Esophagus muscularis mucosa (tissue), 4 donors: ENCODE results near the gene COL27A1. TPM values are rescaled to one million over a fixed set of nuclear protein-coding genes. Genes with fewer than 3 reads are reported as not detected.

ENCODE experiments used
- DNase-seq: peaks from one replicate; pipeline ENCODE4 v3.0.0-alpha.2; 2017; ENCODE audit errors: extremely low spot score
- H3K27ac ChIP-seq, 4 donors: fragments of 200-600 bp; sonication (generic); replicated peaks in 1 of 4; 1 replicate in 3 of 4; 2 replicates in 1 of 4; pipeline ENCODE4 v1.5.1; 2016 to 2019; ENCODE audit warnings: mild to moderate bottlenecking in 1 of 4
- H3K27me3 ChIP-seq, 4 donors: fragments of 200-600 bp; sonication (generic); one replicate each; pipeline versions ENCODE4 v1.5.1 to v1.6.0; 2016 to 2019
- H3K36me3 ChIP-seq, 4 donors: fragments of 200-600 bp; sonication (generic); one replicate each; pipeline ENCODE4 v1.5.1; 2016 to 2019
- H3K4me1 ChIP-seq, 4 donors: fragments of 200-600 bp; sonication (generic); one replicate each; pipeline ENCODE4 v1.5.1; 2016 to 2019
- H3K4me3 ChIP-seq, 4 donors: fragments of 200-600 bp; sonication (generic); 1 replicate in 2 of 4; 2 replicates in 2 of 4; pipeline ENCODE4 v1.5.1; 2016 to 2019; ENCODE audit warnings: mild to moderate bottlenecking in 4 of 4, moderate library complexity in 1 of 4
- H3K9me3 ChIP-seq, 4 donors: fragments of 200-600 bp; sonication (generic); 1 replicate in 3 of 4; 2 replicates in 1 of 4; pipeline ENCODE4 v1.5.1; 2016 to 2019
- EP300 ChIP-seq: sonication (generic); formaldehyde crosslinking; IDR thresholded peaks from one replicate; pipeline ENCODE4 v1.6.1; 2017; ENCODE audit warnings: antibody characterized with exemption
- POLR2A ChIP-seq: fragments of 450-650 bp; IDR thresholded peaks from one replicate; pipeline ENCODE4 v1.6.1; 2017; ENCODE audit warnings: antibody characterized with exemption, moderate library complexity, mild to moderate bottlenecking, low read depth
- POLR2AphosphoS5 ChIP-seq, 2 donors: sonication (generic); formaldehyde crosslinking; IDR thresholded peaks; one replicate each; pipeline ENCODE4 v1.6.1; 2017; ENCODE audit warnings: antibody characterized with exemption in 2 of 2
- WGBS: methylation state at CpG from one replicate; pipeline ENCODE4 v1.1.5; 2018; 5-methylcytosine and 5-hydroxymethylcytosine counted together
- intact Hi-C: fragments of 100-400 bp; cut with DNase I; formaldehyde crosslinking; loops from one replicate; pipeline ENCODE4 v1.15.1; 2023
- total RNA-seq, 4 donors: library from RNA; depleted of rRNA; stranded (reverse); fragments of >200 nt; gene quantifications; one replicate each; pipeline versions ENCODE4 v1.1.0 to v1.2.1, GENCODE V29; 2016
- TF ChIP-seq, protein P1 (sequence below), 3 experiments: fragments of 200-600 bp in 2 of 3; fragments of 450-650 bp in 1 of 3; sonication (generic) in 2 of 3; IDR thresholded peaks; one replicate each; pipeline ENCODE4 v1.5.1; 2017 to 2019; ENCODE audit warnings: antibody characterized with exemption in 3 of 3, mild to moderate bottlenecking in 2 of 3, moderate library complexity in 1 of 3

COL27A1 gene
- total RNA-seq, 4 donors from 2014 or later: 1.8 to 3.3 (median 2.7) TPM

DNA sequence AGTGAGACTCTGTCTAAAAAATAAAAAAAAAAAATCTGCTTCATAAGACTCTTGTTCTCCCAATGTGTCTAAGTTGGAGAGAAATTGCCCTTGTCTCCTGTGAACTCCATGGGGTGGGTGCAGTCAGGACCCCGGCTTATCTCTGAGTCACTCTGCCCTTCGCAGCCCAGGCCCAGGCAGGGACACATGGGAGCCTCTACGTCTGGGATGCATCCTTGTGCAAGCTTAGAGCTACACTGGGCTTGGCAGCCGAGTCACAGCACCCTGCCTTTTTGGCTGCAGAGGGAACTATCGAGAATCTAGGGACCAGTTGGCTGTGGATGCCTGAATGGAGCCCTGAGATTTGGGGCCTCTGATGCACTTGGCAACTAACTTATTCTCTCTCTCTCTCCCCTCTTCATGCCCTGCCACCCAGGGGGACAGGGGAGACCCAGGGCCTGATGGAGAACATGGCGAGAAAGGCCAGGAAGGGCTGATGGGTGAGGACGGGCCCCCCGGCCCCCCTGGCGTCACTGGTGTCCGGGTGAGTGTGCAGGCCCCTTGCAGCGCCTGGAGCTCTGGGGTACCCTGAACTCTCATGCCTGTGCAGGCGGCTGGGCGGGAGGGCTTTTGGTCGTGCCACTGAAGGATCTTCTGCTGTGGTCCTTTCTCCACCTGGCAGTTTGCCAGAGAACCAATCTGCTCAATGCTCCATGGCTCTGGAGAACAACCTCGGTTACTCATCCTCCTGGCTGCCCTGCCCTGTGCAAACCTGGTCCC is 120.1 kb downstream of the COL27A1 start:
- H3K36me3 ChIP-seq: peaks cover 0 to 3% (median 0%) of the 10 kb centered on the region in 4 donors
- no peak for TF ChIP-seq EP300
- TF ChIP-seq, protein P1, sequence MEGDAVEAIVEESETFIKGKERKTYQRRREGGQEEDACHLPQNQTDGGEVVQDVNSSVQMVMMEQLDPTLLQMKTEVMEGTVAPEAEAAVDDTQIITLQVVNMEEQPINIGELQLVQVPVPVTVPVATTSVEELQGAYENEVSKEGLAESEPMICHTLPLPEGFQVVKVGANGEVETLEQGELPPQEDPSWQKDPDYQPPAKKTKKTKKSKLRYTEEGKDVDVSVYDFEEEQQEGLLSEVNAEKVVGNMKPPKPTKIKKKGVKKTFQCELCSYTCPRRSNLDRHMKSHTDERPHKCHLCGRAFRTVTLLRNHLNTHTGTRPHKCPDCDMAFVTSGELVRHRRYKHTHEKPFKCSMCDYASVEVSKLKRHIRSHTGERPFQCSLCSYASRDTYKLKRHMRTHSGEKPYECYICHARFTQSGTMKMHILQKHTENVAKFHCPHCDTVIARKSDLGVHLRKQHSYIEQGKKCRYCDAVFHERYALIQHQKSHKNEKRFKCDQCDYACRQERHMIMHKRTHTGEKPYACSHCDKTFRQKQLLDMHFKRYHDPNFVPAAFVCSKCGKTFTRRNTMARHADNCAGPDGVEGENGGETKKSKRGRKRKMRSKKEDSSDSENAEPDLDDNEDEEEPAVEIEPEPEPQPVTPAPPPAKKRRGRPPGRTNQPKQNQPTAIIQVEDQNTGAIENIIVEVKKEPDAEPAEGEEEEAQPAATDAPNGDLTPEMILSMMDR (IDR thresholded peaks at IDR 0.05): no peak
- TF ChIP-seq POLR2AphosphoS5 (IDR thresholded peaks at IDR 0.05): no peak
- no peak for TF ChIP-seq POLR2A
- no peak overlapping the region for H3K4me3 ChIP-seq
- intact Hi-C loops: no loop called here
- peaks cover 0 to 12% (median 0%) of the 10 kb centered on the region in 4 donors for H3K27me3 ChIP-seq
- H3K9me3 ChIP-seq: no peaks in the 10 kb centered on the region
- no peak for DNase-seq
- H3K4me1 ChIP-seq: peaks cover 0 to under 1% (median 0%) of the 10 kb centered on the region in 4 donors
- H3K27ac ChIP-seq: no peak overlapping the region
- 81% methylated on average over 7 of the region's 15 CpGs for WGBS

DNA sequence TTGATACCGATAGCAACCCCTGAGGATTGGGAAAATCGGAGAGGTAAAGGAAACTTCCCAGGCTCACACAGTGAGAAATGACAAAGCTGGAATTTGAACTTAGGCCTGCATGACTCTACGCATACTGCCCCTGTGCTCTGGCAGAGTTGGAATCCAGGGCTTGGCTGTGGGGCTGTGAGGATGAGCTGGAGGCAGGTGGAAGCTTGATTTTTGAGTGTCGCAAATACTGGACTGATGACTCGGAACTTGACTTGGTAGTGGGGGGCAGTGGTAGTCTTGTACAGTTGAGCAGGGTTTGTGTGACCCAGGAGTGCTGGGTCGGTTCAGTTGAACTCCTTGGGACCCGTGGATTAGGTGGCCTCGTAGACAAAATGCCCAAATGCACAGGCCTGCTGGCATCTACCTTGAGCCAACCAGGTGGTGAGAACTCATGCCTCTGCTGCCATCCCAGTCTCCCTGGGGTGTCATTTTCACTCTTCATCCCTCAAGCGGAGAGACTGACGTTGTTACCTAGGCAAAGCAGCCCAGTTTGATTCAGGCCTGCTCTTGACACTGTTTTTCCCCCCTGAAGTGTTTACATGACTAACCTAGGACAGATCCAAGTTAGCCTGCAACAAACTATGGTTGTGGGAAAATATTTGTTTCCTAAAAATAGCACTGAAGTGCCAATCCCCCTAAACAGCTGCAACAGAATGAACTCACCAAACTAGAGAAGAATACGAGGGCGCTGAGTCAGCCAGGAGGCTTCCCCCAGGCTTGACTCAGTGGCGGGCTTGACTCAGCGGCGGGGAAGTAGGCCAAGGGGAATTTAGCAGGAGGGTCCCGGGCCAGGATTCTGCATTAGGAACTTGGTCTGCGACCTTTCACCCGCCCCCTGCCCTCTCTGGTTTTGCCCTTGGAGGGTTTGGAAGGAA is 121.8 kb downstream of the COL27A1 start:
- TF ChIP-seq POLR2AphosphoS5 (IDR thresholded peaks at IDR 0.05) (no peak), POLR2A (no peak), EP300 (no peak)
- TF ChIP-seq, protein P1 (IDR thresholded peaks at IDR 0.05): no peak
- 78% methylated on average over 16 of the region's 18 CpGs for WGBS
- Histone ChIP-seq H3K27me3 (peaks cover 0 to 6% (median 0%) of the 10 kb centered on the region in 4 donors), H3K9me3 (no peaks in the 10 kb centered on the region), H3K27ac (no peak overlapping the region), H3K36me3 (peaks cover 0 to 3% (median 0%) of the 10 kb centered on the region in 4 donors), H3K4me3 (no peak overlapping the region), H3K4me1 (peaks cover 0 to 5% (median 0%) of the 10 kb centered on the region in 4 donors)
- no peak for DNase-seq
- intact Hi-C loops: no loop called here

DNA sequence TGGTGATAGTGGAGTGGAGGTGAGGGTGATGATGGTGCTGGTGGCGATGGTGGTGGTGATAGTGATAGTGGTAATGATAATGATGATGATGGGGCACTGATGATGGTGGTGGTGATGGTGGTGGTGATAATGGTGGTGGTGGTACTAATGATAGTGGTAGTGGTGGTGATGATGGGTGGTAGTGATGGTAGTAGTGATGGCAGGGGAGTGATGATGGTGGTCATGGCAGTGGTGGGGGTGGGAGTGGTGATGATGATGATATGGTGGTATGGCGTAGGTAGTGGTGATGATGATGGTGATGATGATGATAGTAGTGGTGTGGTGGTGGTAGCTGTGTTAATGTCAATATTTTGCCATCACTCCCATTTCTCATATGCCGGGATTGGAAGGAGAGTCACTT is 123.0 kb downstream of the COL27A1 start:
- TF ChIP-seq, protein P1 (IDR thresholded peaks at IDR 0.05): no peak
- TF ChIP-seq EP300 (no peak), POLR2AphosphoS5 (IDR thresholded peaks at IDR 0.05) (no peak), POLR2A (no peak)
- WGBS: 79% methylated on average over 3 of the region's 3 CpGs
- no peaks in the 10 kb centered on the region for H3K9me3 ChIP-seq
- no peak overlapping the region for H3K4me3 ChIP-seq
- H3K4me1 ChIP-seq: peaks cover 0 to 5% (median 0%) of the 10 kb centered on the region in 4 donors
- H3K27ac ChIP-seq: no peak overlapping the region
- H3K36me3 ChIP-seq: peaks cover 0 to 3% (median 1%) of the 10 kb centered on the region in 4 donors
- no peaks in the 10 kb centered on the region for H3K27me3 ChIP-seq
- intact Hi-C loops: no loop called here
- DNase-seq: no peak

DNA sequence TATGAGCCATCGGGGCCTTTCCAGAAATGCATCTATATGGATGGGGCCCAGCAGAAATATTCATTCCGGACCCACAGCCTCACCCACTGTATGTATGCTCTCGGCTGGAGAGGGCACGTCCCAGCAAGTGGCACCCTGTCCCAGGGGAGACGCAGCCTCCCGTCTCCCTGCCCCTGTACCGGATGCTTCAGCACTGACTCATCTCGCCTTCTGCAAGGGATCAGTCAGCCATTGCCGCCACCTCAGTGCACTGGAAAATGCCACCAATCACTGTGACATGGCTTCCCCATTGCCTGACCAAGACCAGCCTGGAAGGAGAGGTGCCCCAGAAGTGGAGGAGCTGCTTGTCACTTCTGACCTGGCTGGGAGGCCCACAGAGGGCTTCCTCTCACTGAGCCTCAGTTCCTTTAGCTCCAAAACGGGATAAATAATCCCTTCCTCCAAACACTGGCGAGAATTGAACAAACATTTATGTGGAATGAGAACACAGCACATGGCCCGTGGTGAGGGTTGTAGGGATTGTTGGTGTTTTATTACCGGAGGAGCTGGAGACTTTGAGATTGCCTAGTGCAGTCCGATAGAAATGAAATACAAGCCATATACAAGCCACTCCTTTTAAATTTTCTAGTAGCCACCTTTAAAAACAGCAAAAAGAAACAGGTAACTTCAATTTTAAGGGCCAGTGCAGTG is 123.7 kb downstream of the COL27A1 start:
- 68% methylated on average over 13 of the region's 14 CpGs for WGBS

More for the DNA sequence above, 123.7 kb downstream of the COL27A1 start:
- DNase-seq: no peak
- H3K27me3 ChIP-seq: no peaks in the 10 kb centered on the region
- H3K4me3 ChIP-seq: no peak overlapping the region
- intact Hi-C loops: no loop called here
- H3K4me1 ChIP-seq: peaks cover 0 to 5% (median 0%) of the 10 kb centered on the region in 4 donors
- H3K36me3 ChIP-seq: peaks cover 0 to 3% (median 1%) of the 10 kb centered on the region in 4 donors
- no peaks in the 10 kb centered on the region for H3K9me3 ChIP-seq
- H3K27ac ChIP-seq: no peak overlapping the region
- no peak for TF ChIP-seq EP300
- TF ChIP-seq POLR2AphosphoS5 (IDR thresholded peaks at IDR 0.05): no peak
- TF ChIP-seq, protein P1 (IDR thresholded peaks at IDR 0.05): no peak
- TF ChIP-seq POLR2A: no peak
